ENCODE data around the gene MAP3K7.

DNA sequence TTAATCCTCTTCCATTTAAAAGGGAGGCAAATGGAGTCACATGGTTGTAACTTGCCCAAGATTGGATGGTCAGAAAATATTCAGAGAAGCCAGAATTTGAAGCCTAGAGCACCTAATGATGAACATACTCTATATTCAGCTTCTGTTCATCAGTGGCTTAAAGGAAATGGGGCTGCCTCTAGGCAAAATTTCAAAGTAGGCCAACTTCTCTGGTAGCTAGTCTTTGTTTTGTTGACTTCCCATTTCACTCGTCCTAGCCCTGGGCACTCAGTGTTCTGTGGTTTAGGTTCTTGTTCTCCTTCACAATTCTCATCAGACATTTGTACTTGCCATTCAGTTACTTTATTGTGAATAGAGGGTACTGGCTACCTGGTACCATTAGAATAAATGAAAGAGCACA lies 13.2 kb downstream of the MAP3K7 start:
- TF ChIP-seq ZNF274 (IDR thresholded peaks at IDR 0.05; ENCODE audit: low read depth, low read length) (no peak), YY1 (IDR thresholded peaks at IDR 0.05; ENCODE audit: insufficient read depth, insufficient read length) (no peak), SUZ12 (IDR thresholded peaks at IDR 0.05; ENCODE audit: extremely low read depth, insufficient read depth, insufficient read length) (no peak)
